ENCODE measurements around the gene RABEP2.
A peak's percentile ranks its signal among the peaks of the same experiment; 100 is the strongest.
"Not testable (repeated sequence)": the region's sequence is repeated elsewhere in the genome, so short reads cannot be mapped to it uniquely, and the experiment has no call there.

Gene RABEP2

GRCh38 chr16:28924762-28925385, at the start of gene RABEP2:
RABEP2 (minus strand) TSS chr16:28925238; CDS start chr16:28925163, 75 bp downstream.
- DNase-seq: peak; percentile 98 to 99

- peak; percentile 94 to 95 for DNase-seq
Measured at GRCh38 chr16:28974437-28975157, 49.6 kb upstream of the RABEP2 start, which contains the start of gene SPNS1. SPNS1 (plus strand) TSS chr16:28974778; CDS start chr16:28975152, 374 bp downstream.

- peak; percentile 49 to 50 for DNase-seq
Measured at GRCh38 chr16:28974007-28974436, 49.0 kb upstream of the RABEP2 start.

GRCh38 chr16:28969696-28970095, 44.7 kb upstream of the RABEP2 start:
- not testable (repeated sequence) for DNase-seq

- no peak for DNase-seq
Measured at GRCh38 chr16:28967156-28967555, 42.1 kb upstream of the RABEP2 start.

- no peak for DNase-seq
Measured at GRCh38 chr16:28964496-28964895, 39.5 kb upstream of the RABEP2 start.

- no peak for DNase-seq
Measured at GRCh38 chr16:28964072-28964471, 39.0 kb upstream of the RABEP2 start.

- DNase-seq: no peak
Measured at GRCh38 chr16:28958836-28959235, 33.8 kb upstream of the RABEP2 start.

GRCh38 chr16:28958216-28958615, 33.2 kb upstream of the RABEP2 start:
- DNase-seq: no peak

GRCh38 chr16:28951410-28951943, 26.4 kb upstream of the RABEP2 start:
- no peak for DNase-seq

- peak; percentile 100 for DNase-seq
Measured at GRCh38 chr16:28950648-28951409, 25.8 kb upstream of the RABEP2 start, which contains the start of gene NFATC2IP. NFATC2IP (plus strand) TSS chr16:28950937; CDS start chr16:28951012, 75 bp downstream.

GRCh38 chr16:28946681-28947080, 21.6 kb upstream of the RABEP2 start:
- no peak for DNase-seq

GRCh38 chr16:28943281-28943680, 18.2 kb upstream of the RABEP2 start:
- no peak for DNase-seq

- not testable (repeated sequence) for DNase-seq
Measured at GRCh38 chr16:28939825-28940224, 14.8 kb upstream of the RABEP2 start.

GRCh38 chr16:28938721-28939120, 13.7 kb upstream of the RABEP2 start:
- DNase-seq: no peak

GRCh38 chr16:28937222-28937876, 12.3 kb upstream of the RABEP2 start:
- no peak for DNase-seq

- no peak for DNase-seq
Measured at GRCh38 chr16:28936784-28937155, 11.7 kb upstream of the RABEP2 start.

GRCh38 chr16:28935924-28936783, 11.1 kb upstream of the RABEP2 start:
- peak; percentile 85 to 90 for DNase-seq

GRCh38 chr16:28935346-28935745, 10.3 kb upstream of the RABEP2 start:
- no peak for DNase-seq

- no peak for DNase-seq
Measured at GRCh38 chr16:28933171-28933570, 8.1 kb upstream of the RABEP2 start.

- no peak for DNase-seq
Measured at GRCh38 chr16:28932339-28933141, 7.5 kb upstream of the RABEP2 start.
